Thyroid gland (tissue), 4 donors: ENCODE measurements around the gene SIVA1.

Source experiments
- POLR2A ChIP-seq, 2 donors: fragments of 450-650 bp; IDR thresholded peaks; one replicate each; pipeline ENCODE4 v1.6.1; 2017; ENCODE audit warnings: antibody characterized with exemption in 2 of 2, mild to moderate bottlenecking in 2 of 2, moderate library complexity in 1 of 2
- TF ChIP-seq, protein P1 (sequence below), 6 experiments: fragments of 200-600 bp in 3 of 6; fragments of 450-650 bp in 3 of 6; sonication (generic) in 3 of 6; IDR thresholded peaks; one replicate each; pipeline ENCODE4 v1.5.1; 2016 to 2019; ENCODE audit warnings: antibody characterized with exemption in 6 of 6, mild to moderate bottlenecking in 2 of 6, inconsistent platforms in 1 of 6, moderate library complexity in 1 of 6

DNA sequence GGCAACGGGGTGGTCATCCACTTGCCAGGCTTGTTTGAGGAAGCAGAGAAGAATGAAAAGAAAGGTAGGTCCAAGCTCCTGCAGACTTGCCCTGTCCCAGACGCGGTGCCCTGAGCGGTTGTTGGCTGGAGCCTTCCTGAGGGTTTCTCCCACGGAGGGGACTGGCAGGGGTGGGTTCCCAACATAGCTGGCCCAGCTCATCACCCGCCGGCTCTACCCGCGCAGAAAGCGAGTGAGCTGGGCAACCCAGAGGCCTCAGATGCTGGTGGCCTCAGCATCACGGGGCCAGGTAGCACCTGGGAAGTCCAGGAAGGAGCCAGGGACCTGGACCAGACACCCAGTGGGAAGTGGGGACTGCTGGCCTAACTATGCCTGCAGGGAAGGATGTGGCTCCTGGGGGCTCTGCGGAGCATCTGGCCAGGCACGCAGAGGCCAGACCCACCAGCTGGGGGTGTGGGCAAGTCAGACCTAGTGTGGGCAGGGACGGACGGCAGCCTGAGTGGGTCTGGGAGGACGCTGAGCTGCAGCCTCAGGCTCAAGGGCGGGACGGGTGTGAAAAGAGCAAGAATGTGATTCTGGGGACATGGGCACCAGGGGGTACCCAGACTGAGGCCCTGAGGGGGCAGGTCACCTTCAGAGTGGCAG, 14.4 kb upstream of the SIVA1 start:
- TF ChIP-seq, protein P1, sequence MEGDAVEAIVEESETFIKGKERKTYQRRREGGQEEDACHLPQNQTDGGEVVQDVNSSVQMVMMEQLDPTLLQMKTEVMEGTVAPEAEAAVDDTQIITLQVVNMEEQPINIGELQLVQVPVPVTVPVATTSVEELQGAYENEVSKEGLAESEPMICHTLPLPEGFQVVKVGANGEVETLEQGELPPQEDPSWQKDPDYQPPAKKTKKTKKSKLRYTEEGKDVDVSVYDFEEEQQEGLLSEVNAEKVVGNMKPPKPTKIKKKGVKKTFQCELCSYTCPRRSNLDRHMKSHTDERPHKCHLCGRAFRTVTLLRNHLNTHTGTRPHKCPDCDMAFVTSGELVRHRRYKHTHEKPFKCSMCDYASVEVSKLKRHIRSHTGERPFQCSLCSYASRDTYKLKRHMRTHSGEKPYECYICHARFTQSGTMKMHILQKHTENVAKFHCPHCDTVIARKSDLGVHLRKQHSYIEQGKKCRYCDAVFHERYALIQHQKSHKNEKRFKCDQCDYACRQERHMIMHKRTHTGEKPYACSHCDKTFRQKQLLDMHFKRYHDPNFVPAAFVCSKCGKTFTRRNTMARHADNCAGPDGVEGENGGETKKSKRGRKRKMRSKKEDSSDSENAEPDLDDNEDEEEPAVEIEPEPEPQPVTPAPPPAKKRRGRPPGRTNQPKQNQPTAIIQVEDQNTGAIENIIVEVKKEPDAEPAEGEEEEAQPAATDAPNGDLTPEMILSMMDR (IDR thresholded peaks at IDR 0.05): no peak
- no peak for TF ChIP-seq POLR2A (IDR thresholded peaks at IDR 0.05)
